SK-N-SH (cell line): ENCODE data around the gene THADA. TPM values are rescaled to one million over a fixed set of nuclear protein-coding genes. Genes with fewer than 3 reads are reported as not detected.

Source experiments
- CTCF ChIA-PET: fragments of 300-600, 350-600 bp; formaldehyde crosslinking; extraction: SDS; loops from one replicate; lab custom pipeline; 2021; lab: Yijun Ruan, JAX
- POLR2A ChIA-PET: fragments of 350-600 bp; sonication (Branson Sonifier 250); formaldehyde crosslinking; extraction: SDS; loops from one replicate; lab custom pipeline; 2020; ENCODE audit warnings: antibody characterized with exemption, inconsistent platforms; lab: Yijun Ruan, JAX
- DNase-seq: peaks from one replicate; pipeline ENCODE4 v3.0.0; 2012
- H2AFZ ChIP-seq: fragments of 200-600 bp; sonication (generic); 2 replicates; pipeline ENCODE4 v1.8.1; 2016; ENCODE audit warnings: antibody characterized with exemption, mild to moderate bottlenecking, low read depth
- H3F3A ChIP-seq: fragments of 200-600 bp; sonication (generic); replicated peaks from 2 replicates; pipeline ENCODE3; 2016; ENCODE audit warnings: antibody characterized with exemption, mild to moderate bottlenecking; ENCODE audit not compliant: insufficient read depth
- H3K27ac ChIP-seq, 2 experiments: fragments of 200-500 bp in 1 of 2; fragments of 200-600 bp in 1 of 2; sonication (Bioruptor generic) in 1 of 2; sonication (generic), shearing (Covaris generic) in 1 of 2; 2 replicates each; pipeline versions ENCODE4 v1.5.1 to v1.6.1; 2014 to 2016; ENCODE audit warnings: low read depth in 2 of 2, inconsistent platforms in 1 of 2, low read length in 1 of 2, mild to moderate bottlenecking in 1 of 2, mixed read lengths in 1 of 2
- H3K27me3 ChIP-seq: fragments of 200-600 bp; sonication (generic), shearing (Covaris generic); 2 replicates; pipeline ENCODE4 v1.6.1; 2016; ENCODE audit warnings: mixed run types; ENCODE audit not compliant: insufficient read depth
- H3K36me3 ChIP-seq, 2 experiments: fragments of 200-500 bp in 1 of 2; fragments of 200-600 bp in 1 of 2; sonication (Bioruptor generic) in 1 of 2; sonication (generic) in 1 of 2; replicated peaks in 1 of 2; 2 replicates each; pipeline versions ENCODE3 to v1.5.1; 2014 to 2016; ENCODE audit warnings: low read length in 1 of 2, mild to moderate bottlenecking in 1 of 2; ENCODE audit not compliant: insufficient read depth in 2 of 2, control insufficient read depth in 1 of 2
- H3K4me1 ChIP-seq, 2 experiments: fragments of 200-500 bp in 1 of 2; fragments of 200-600 bp in 1 of 2; sonication (Bioruptor generic) in 1 of 2; sonication (generic), shearing (Covaris generic) in 1 of 2; 2 replicates each; pipeline versions ENCODE4 v1.5.1 to v1.6.1; 2014 to 2016; ENCODE audit warnings: low read depth in 1 of 2, low read length in 1 of 2, mixed run types in 1 of 2; ENCODE audit not compliant: insufficient read depth in 2 of 2, control insufficient read depth in 1 of 2
- H3K4me2 ChIP-seq: fragments of 200-600 bp; sonication (generic), shearing (Covaris generic); 2 replicates; pipeline ENCODE4 v1.6.1; 2017; ENCODE audit warnings: mixed run types
- H3K4me3 ChIP-seq, 2 experiments: fragments of 200-500 bp in 1 of 2; fragments of 200-600 bp in 1 of 2; sonication (Bioruptor generic) in 1 of 2; sonication (generic), shearing (Covaris generic) in 1 of 2; 2 replicates each; pipeline versions ENCODE4 v1.5.1 to v1.8.1; 2014 to 2016; ENCODE audit warnings: low read depth in 2 of 2, inconsistent platforms in 1 of 2, low read length in 1 of 2, mild to moderate bottlenecking in 1 of 2, mixed read lengths in 1 of 2, moderate library complexity in 1 of 2
- H3K79me2 ChIP-seq: fragments of 200-600 bp; sonication (generic); 2 replicates; pipeline ENCODE4 v1.8.1; 2017; ENCODE audit warnings: mild to moderate bottlenecking; ENCODE audit not compliant: insufficient read depth
- H3K9ac ChIP-seq: fragments of 200-600 bp; sonication (generic); 2 replicates; pipeline ENCODE4 v1.6.1; 2017; ENCODE audit warnings: mixed run types
- H3K9me2 ChIP-seq: fragments of 200-600 bp; sonication (generic); 2 replicates; pipeline ENCODE4 v1.6.1; 2017; ENCODE audit warnings: mixed run types
- H3K9me3 ChIP-seq: fragments of 200-600 bp; sonication (generic); 2 replicates; pipeline ENCODE4 v1.6.1; 2017; ENCODE audit warnings: mixed run types, mild to moderate bottlenecking, moderate library complexity
- H4K20me1 ChIP-seq: fragments of 200-600 bp; sonication (generic); 2 replicates; pipeline ENCODE4 v1.6.1; 2017; ENCODE audit warnings: mild to moderate bottlenecking, mixed run types; ENCODE audit not compliant: insufficient read depth
- CHD2 ChIP-seq: fragments of 150-350 bp; IDR thresholded peaks from 2 replicates; pipeline ENCODE4 v1.6.1; 2018; ENCODE audit warnings: low read length; ENCODE audit not compliant: partially characterized antibody
- CTCF ChIP-seq: fragments of 200-600 bp; sonication (generic); IDR thresholded peaks from 2 replicates; pipeline ENCODE4 v1.6.1; 2017; ENCODE audit warnings: antibody characterized with exemption, mild to moderate bottlenecking, moderate library complexity
- ELF1 ChIP-seq: IDR thresholded peaks from 2 replicates; pipeline ENCODE4 v1.4.0; 2012
- EP300 ChIP-seq, 2 experiments: IDR thresholded peaks; 2 replicates each; pipeline versions ENCODE4 v1.4.0 to v1.6.1; 2012; ENCODE audit warnings: borderline replicate concordance in 1 of 2, low read depth in 1 of 2, low read length in 1 of 2
- EZH2phosphoT487 ChIP-seq: fragments of 200-600 bp; sonication (generic); IDR thresholded peaks from 2 replicates; pipeline ENCODE4 v1.6.1; 2017; ENCODE audit warnings: low read depth, mixed run types, mild to moderate bottlenecking, antibody characterized with exemption, moderate library complexity, borderline replicate concordance
- FOXJ3 ChIP-seq: sonication (generic); formaldehyde crosslinking; IDR thresholded peaks from 2 replicates; pipeline ENCODE4 v1.5.1; 2020; ENCODE audit warnings: mild to moderate bottlenecking, missing genetic modification reagents
- GABPA ChIP-seq: IDR thresholded peaks from 2 replicates; pipeline ENCODE4 v1.4.0; 2012; ENCODE audit warnings: low read depth, mild to moderate bottlenecking
- GATA2 ChIP-seq: sonication (generic); formaldehyde crosslinking; IDR thresholded peaks from 2 replicates; pipeline ENCODE4 v1.5.0; 2020; ENCODE audit warnings: mild to moderate bottlenecking, missing genetic modification reagents
- IRF3 ChIP-seq: fragments of 150-350 bp; IDR thresholded peaks from 2 replicates; pipeline ENCODE4 v1.6.1; 2016; ENCODE audit warnings: mild to moderate bottlenecking, low read depth, low read length
- JUND ChIP-seq: IDR thresholded peaks from 2 replicates; pipeline ENCODE4 v1.4.0; 2012
- MAX ChIP-seq: IDR thresholded peaks from 2 replicates; pipeline ENCODE4 v1.4.0; 2012; ENCODE audit warnings: low read depth
- MEF2A ChIP-seq: IDR thresholded peaks from 2 replicates; pipeline ENCODE4 v1.4.0; 2012; ENCODE audit warnings: low read depth, borderline replicate concordance
- MXI1 ChIP-seq: IDR thresholded peaks from 2 replicates; pipeline ENCODE4 v1.6.1; 2012; ENCODE audit warnings: mild to moderate bottlenecking, low read depth, low read length, improper control_type of control experiment
- NFIC ChIP-seq: IDR thresholded peaks from 2 replicates; pipeline ENCODE4 v1.4.0; 2012; ENCODE audit warnings: borderline replicate concordance
- POLR2AphosphoS5 ChIP-seq: IDR thresholded peaks from 2 replicates; pipeline ENCODE4 v1.6.1; 2012; ENCODE audit warnings: low read depth, low read length
- RXRA ChIP-seq: IDR thresholded peaks from 2 replicates; pipeline ENCODE4 v1.4.0; 2012; ENCODE audit warnings: low read depth, mild to moderate bottlenecking, borderline replicate concordance
- SIN3A ChIP-seq: IDR thresholded peaks from 2 replicates; pipeline ENCODE4 v1.6.1; 2012; ENCODE audit warnings: low read depth, mild to moderate bottlenecking, low read length, moderate library complexity, borderline replicate concordance
- SMC3 ChIP-seq: IDR thresholded peaks from 2 replicates; pipeline ENCODE4 v1.6.1; 2012; ENCODE audit warnings: low read depth, low read length, improper control_type of control experiment
- TAF1 ChIP-seq: IDR thresholded peaks from 2 replicates; pipeline ENCODE4 v1.6.1; 2012; ENCODE audit warnings: low read depth, mild to moderate bottlenecking, low read length, moderate library complexity, borderline replicate concordance
- USF2 ChIP-seq: fragments of 150-350 bp; IDR thresholded peaks from 2 replicates; pipeline ENCODE4 v1.6.1; 2017; ENCODE audit warnings: antibody characterized with exemption, low read length, low read depth, borderline replicate concordance
- YY1 ChIP-seq: IDR thresholded peaks from 2 replicates; pipeline ENCODE4 v1.4.0; 2012; ENCODE audit warnings: low read depth, mild to moderate bottlenecking
- ZBTB33 ChIP-seq: IDR thresholded peaks from 2 replicates; pipeline ENCODE4 v1.4.0; 2012; ENCODE audit warnings: low read depth, borderline replicate concordance
- WGBS: methylation state at CpG from one replicate; pipeline ENCODE4 v1.1.6; 2017; ENCODE audit warnings: low lambda C conversion rate; 5-methylcytosine and 5-hydroxymethylcytosine counted together
- polyA plus RNA-seq, 3 experiments: library from polyadenylated mRNA; depleted of rRNA; stranded (reverse); fragments of >200 nt; gene quantifications; 2 replicates each; pipeline ENCODE4 v1.2.3, GENCODE V29; 2012

The THADA gene
- polyA plus RNA-seq, 1 of the 3 experiments (the other 2 are of a cell fraction), result 25.6 TPM

GRCh38 chr2:43576981-43577892 lies 18.6 kb downstream of the THADA start:
- ChIA-PET CTCF (interaction anchor here (0.6 to 3.3 kb wide), 69 partner anchors 9 to 1169 kb away, joined by 3 to 62 read pairs (median 4); partner anchors contain the start of genes C1GALT1C1L, DYNC2LI1, PLEKHH2 and THADA), POLR2A (interaction anchor here (0.6 to 0.9 kb wide), 4 partner anchors 8 to 249 kb away, joined by 3 to 4 read pairs (median 3); partner anchors contain the start of gene THADA)
- Histone ChIP-seq H3K79me2 (no peaks in the 10 kb centered on the region; the same call in 1 of the 2 replicates), H3K27ac (peak overlapping the region in 1 of 2 experiments; percentile 57; a peak in 1 of 4 replicates), H2AFZ (peak overlapping the region; percentile 39; the same call in 1 of the 2 replicates), H3K9me3 (no peaks in the 10 kb centered on the region), H3K4me1 (no peaks in the 10 kb centered on the region), H3F3A (peaks cover 19% of the 10 kb centered on the region), H3K4me2 (no peak overlapping the region), H3K4me3 (no peak overlapping the region), H4K20me1 (no peaks in the 10 kb centered on the region), H3K36me3 (peaks cover 74 to 75% of the 10 kb centered on the region in 2 experiments), H3K9ac (no peak overlapping the region), H3K9me2 (no peaks in the 10 kb centered on the region), H3K27me3 (no peaks in the 10 kb centered on the region)
- 50% methylated on average over 8 of the region's 8 CpGs for WGBS
- peak; percentile 49 for DNase-seq
- TF ChIP-seq GATA2 (no peak), POLR2AphosphoS5 (no peak), TAF1 (no peak), MXI1 (no peak), IRF3 (no peak), GABPA (no peak), ELF1 (no peak), MAX (no peak), EP300 (IDR thresholded peaks at IDR 0.05; ENCODE audit: borderline replicate concordance in 1 of 2, low read depth in 1 of 2, low read length in 1 of 2) (no peak), MEF2A (no peak), ZBTB33 (no peak), CTCF (peak; percentile 99), JUND (0 out of 2 replicates have a peak, but pooled peaks have one; percentile 11), SIN3A (no peak), USF2 (no peak), RXRA (no peak), YY1 (no peak), CHD2 (no peak), NFIC (no peak), SMC3 (peak; percentile 71), EZH2phosphoT487 (no peak), FOXJ3 (CRISPR knock-in tag) (no peak)
